Right cardiac atrium (tissue), 5 donors: ENCODE results near the gene CAPN6. TPM values are rescaled to one million over a fixed set of nuclear protein-coding genes. Genes with fewer than 3 reads are reported as not detected.

Source experiments
- ATAC-seq, 2 donors: fragments of 200-7000 bp; cut with Tn5 transposase; one replicate each; pipeline versions ENCODE4 v1.8.0 to v1.9.1; 2020; ENCODE audit warnings: moderate library complexity in 2 of 2, mild to moderate bottlenecking in 1 of 2
- DNase-seq, 3 donors: peaks; one replicate each; pipeline ENCODE4 v3.0.0-alpha.2; 2020
- H3K27ac ChIP-seq: one replicate; pipeline ENCODE4 v1.5.1; 2013; ENCODE audit warnings: mild to moderate bottlenecking, low read length, control low read depth, moderate library complexity
- H3K27me3 ChIP-seq: one replicate; pipeline ENCODE4 v1.6.1; 2013; ENCODE audit not compliant: control insufficient read depth, insufficient read depth
- H3K4me1 ChIP-seq: one replicate; pipeline ENCODE4 v1.6.1; 2013; ENCODE audit warnings: low read length; ENCODE audit not compliant: control insufficient read depth, insufficient read depth
- H3K4me3 ChIP-seq: one replicate; pipeline ENCODE4 v1.5.1; 2013; ENCODE audit warnings: low read length, control low read depth
- H3K9me3 ChIP-seq: one replicate; pipeline ENCODE4 v1.6.1; 2013; ENCODE audit warnings: low read length; ENCODE audit not compliant: control insufficient read depth
- whole genome bisulfite sequencing: extraction: QIAGEN DNeasy Blood & Tissue Kit; methylation state at CpG from one replicate; pipeline ENCODE4 v1.1.7; 2013; 5-methylcytosine and 5-hydroxymethylcytosine counted together
- intact Hi-C, 4 donors: fragments of 100-400 bp; cut with DNase I; formaldehyde crosslinking; loops; one replicate each; pipeline versions ENCODE4 v1.11.0 to v1.14.0; 2022 to 2023
- polyA plus RNA-seq: library from polyadenylated mRNA; stranded (reverse); fragments of 200-250 nt; gene quantifications from one replicate; pipeline ENCODE4 v1.2.3, GENCODE V29; 2013
- total RNA-seq, 4 donors: library from RNA; stranded (reverse); fragmentation: NEBNext Ultra II Directional; extraction: Animal tissue kit (Norgen Biotek cat#: 25700); gene quantifications; one replicate each; pipeline ENCODE4 v1.2.1, GENCODE V29; 2021
- donor health status: healthy with polysubstance abuse.
- donor health status: DM: no; HTN: yes; CAD: no.
- donor health status: DM: no; HTN: no; CAD: no.
- donor health status: DM: no; HTN: yes; CAD: no; lungs with severe emphysema.
- donor health status: DM: yes; HTN: yes; CAD: no.

CAPN6 gene
- total and polyA plus RNA-seq, 5 donors = 0.02 to 0.08 TPM; not detected in 3

GRCh38 chrX:111268506-111268905 is 1.8 kb downstream of the CAPN6 start:
- intact Hi-C loops = loop anchor here in 1 of 4 donors (10.0 kb wide), 1 partner anchor 176 kb away; no protein-coding TSS in a partner anchor
- no peaks in the 10 kb centered on the region for H3K27me3 ChIP-seq
- 39% methylated on average over 2 of the region's 2 CpGs for WGBS
- DNase-seq (no peak), ATAC-seq (no peak)
- H3K4me1 ChIP-seq = no peaks in the 10 kb centered on the region
- no peaks in the 10 kb centered on the region for H3K9me3 ChIP-seq
- no peak overlapping the region for H3K4me3 ChIP-seq
- no peak overlapping the region for H3K27ac ChIP-seq

- intact Hi-C loops = loop anchor here in 1 of 4 donors (10.0 kb wide), 1 partner anchor 179 kb away; no protein-coding TSS in a partner anchor
- Histone ChIP-seq H3K9me3 (no peaks in the 10 kb centered on the region), H3K4me3 (no peak overlapping the region), H3K27me3 (no peaks in the 10 kb centered on the region), H3K27ac (no peak overlapping the region), H3K4me1 (no peaks in the 10 kb centered on the region)
- DNase-seq (no peak), ATAC-seq (no peak)
- 63% methylated on average over 2 of the region's 2 CpGs for WGBS
Measured at GRCh38 chrX:111265486-111265885, 4.8 kb downstream of the CAPN6 start.

GRCh38 chrX:111264385-111264784 is 5.9 kb downstream of the CAPN6 start:
- no peak for DNase-seq

GRCh38 chrX:111262086-111262485 is 8.2 kb downstream of the CAPN6 start:
- Histone ChIP-seq H3K27ac (no peak overlapping the region), H3K4me3 (no peak overlapping the region), H3K4me1 (no peaks in the 10 kb centered on the region), H3K27me3 (no peaks in the 10 kb centered on the region), H3K9me3 (no peaks in the 10 kb centered on the region)
- ATAC-seq (no peak), DNase-seq (no peak)
- intact Hi-C loops = loop anchor here in 1 of 4 donors (10.0 kb wide), 1 partner anchor 183 kb away; no protein-coding TSS in a partner anchor
- WGBS = 60% methylated on average over 3 of the region's 3 CpGs

More at GRCh38 chrX:111264385-111264784, 5.9 kb downstream of the CAPN6 start:
- Histone ChIP-seq H3K4me3 (no peak overlapping the region), H3K27me3 (no peaks in the 10 kb centered on the region), H3K27ac (no peak overlapping the region), H3K9me3 (no peaks in the 10 kb centered on the region), H3K4me1 (no peaks in the 10 kb centered on the region)
- 71% methylated on average over 2 of the region's 2 CpGs for WGBS
- intact Hi-C loops = loop anchor here in 1 of 4 donors (10.0 kb wide), 1 partner anchor 180 kb away; no protein-coding TSS in a partner anchor
- no peak for ATAC-seq

- H3K4me1 ChIP-seq = no peaks in the 10 kb centered on the region
- H3K27me3 ChIP-seq = no peaks in the 10 kb centered on the region
- no peak overlapping the region for H3K4me3 ChIP-seq
- ATAC-seq (no peak), DNase-seq (no peak)
- H3K27ac ChIP-seq = no peak overlapping the region
- no peaks in the 10 kb centered on the region for H3K9me3 ChIP-seq
- 68% methylated on average over 3 of the region's 3 CpGs for WGBS
- intact Hi-C loops = loop anchor here in 1 of 4 donors (10.0 kb wide), 1 partner anchor 184 kb away; no protein-coding TSS in a partner anchor
Measured at GRCh38 chrX:111260451-111260850, 9.8 kb downstream of the CAPN6 start.

GRCh38 chrX:111259559-111259958 is 10.7 kb downstream of the CAPN6 start:
- DNase-seq (no peak), ATAC-seq (no peak)
- no peak overlapping the region for H3K4me3 ChIP-seq
- H3K27ac ChIP-seq = no peak overlapping the region
- WGBS = 75% methylated on average over 3 of the region's 3 CpGs
- H3K9me3 ChIP-seq = no peaks in the 10 kb centered on the region
- intact Hi-C loops = no loop called here
- no peaks in the 10 kb centered on the region for H3K27me3 ChIP-seq
- H3K4me1 ChIP-seq = no peaks in the 10 kb centered on the region

GRCh38 chrX:111257733-111258132 is 12.6 kb downstream of the CAPN6 start:
- WGBS = 58% methylated on average over 3 of the region's 3 CpGs
- ATAC-seq = no peak
- no peaks in the 10 kb centered on the region for H3K27me3 ChIP-seq
- no peaks in the 10 kb centered on the region for H3K4me1 ChIP-seq
- intact Hi-C loops = no loop called here
- no peak overlapping the region for H3K27ac ChIP-seq
- no peak overlapping the region for H3K4me3 ChIP-seq
- no peaks in the 10 kb centered on the region for H3K9me3 ChIP-seq
- no peak for DNase-seq

GRCh38 chrX:111254896-111255693 is 15.2 kb downstream of the CAPN6 start:
- 76% methylated on average over 7 of the region's 7 CpGs for WGBS
- no peaks in the 10 kb centered on the region for H3K27me3 ChIP-seq
- no peak for DNase-seq
- H3K9me3 ChIP-seq = no peaks in the 10 kb centered on the region
- intact Hi-C loops = no loop called here
- no peaks in the 10 kb centered on the region for H3K4me1 ChIP-seq
- H3K4me3 ChIP-seq = no peak overlapping the region
- H3K27ac ChIP-seq = no peak overlapping the region
- no peak for ATAC-seq

- Histone ChIP-seq H3K27ac (no peak overlapping the region), H3K4me1 (no peaks in the 10 kb centered on the region), H3K9me3 (no peaks in the 10 kb centered on the region), H3K27me3 (no peaks in the 10 kb centered on the region), H3K4me3 (no peak overlapping the region)
- intact Hi-C loops = no loop called here
- 33% methylated on average over 2 of the region's 2 CpGs for WGBS
- DNase-seq (no peak), ATAC-seq (no peak)
Measured at GRCh38 chrX:111244235-111244750, 26.0 kb downstream of the CAPN6 start.

GRCh38 chrX:111216293-111216801 is 53.9 kb downstream of the CAPN6 start:
- intact Hi-C loops = no loop called here
- no peak overlapping the region for H3K4me3 ChIP-seq
- WGBS = 92% methylated on average over 6 of the region's 6 CpGs
- no peaks in the 10 kb centered on the region for H3K27me3 ChIP-seq
- H3K4me1 ChIP-seq = no peaks in the 10 kb centered on the region
- H3K9me3 ChIP-seq = no peaks in the 10 kb centered on the region
- ATAC-seq (no peak), DNase-seq (no peak)
- H3K27ac ChIP-seq = no peak overlapping the region

GRCh38 chrX:111207851-111208250 is 62.4 kb downstream of the CAPN6 start:
- intact Hi-C loops = no loop called here
- Histone ChIP-seq H3K9me3 (no peaks in the 10 kb centered on the region), H3K4me1 (no peaks in the 10 kb centered on the region), H3K27me3 (no peaks in the 10 kb centered on the region), H3K4me3 (no peak overlapping the region), H3K27ac (no peak overlapping the region)
- WGBS = 94% methylated on average over 8 of the region's 8 CpGs
- no peak for DNase-seq
- ATAC-seq = no peak
